Measurements from ENCODE around the gene LHPP. TPM values are rescaled to one million over a fixed set of nuclear protein-coding genes. Genes with fewer than 3 reads are reported as not detected.
"Not testable (repeated sequence)": the region's sequence is repeated elsewhere in the genome, so short reads cannot be mapped to it uniquely, and the experiment has no call there.

LHPP gene
- polyA plus RNA-seq, 6 donors from 2014 or later = 30.5 to 89.2 (median 55.6) TPM

- Mint-ChIP-seq H3K27ac (peak overlapping the region in 5 of 6 donors; percentile 88 to 99 (median 92)), H3K27me3 (no peaks in the 10 kb centered on the region), H3K4me3 (peak overlapping the region; percentile 41 to 89 (median 81)), H3K36me3 (no peaks in the 10 kb centered on the region), H3K4me1 (peaks cover 51 to 97% (median 91%) of the 10 kb centered on the region in 3 donors), H3K9me3 (no peaks in the 10 kb centered on the region)
- no peak for ATAC-seq (ENCODE audit: low read depth in 2 of 2)
- DNase-seq = no peak
Observed at GRCh38 chr10:124547647-124548168, 86.1 kb downstream of the LHPP start.

DNA sequence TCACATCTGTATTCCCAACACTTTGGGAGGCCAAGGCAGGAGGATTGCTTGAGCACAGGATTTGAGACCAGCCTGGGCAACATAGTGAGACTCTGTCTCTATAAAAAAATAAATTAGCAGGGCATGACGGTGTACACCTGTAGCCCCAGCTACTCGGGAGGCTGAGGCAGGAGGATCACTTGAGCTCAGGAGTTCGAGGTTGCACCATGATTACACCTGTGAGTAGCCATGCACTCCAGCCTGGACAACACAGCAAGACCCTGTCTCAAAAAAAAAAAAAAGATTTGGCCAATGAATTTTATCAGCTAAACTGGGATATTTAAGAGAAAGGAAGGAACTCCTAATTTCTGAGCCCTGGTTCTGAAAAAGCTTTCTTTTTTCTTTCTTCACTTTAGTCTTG, 87.5 kb downstream of the LHPP start:
- DNase-seq; ATAC-seq (ENCODE audit: low read depth in 2 of 2); H3K27me3 Mint-ChIP-seq; H3K9me3 Mint-ChIP-seq; H3K36me3 Mint-ChIP-seq: not testable (repeated sequence)
- Mint-ChIP-seq H3K4me1 (peaks cover 53 to 95% (median 86%) of the 10 kb centered on the region in 3 donors), H3K27ac (peak overlapping the region in 5 of 6 donors; percentile 82 to 95 (median 89)), H3K4me3 (peak overlapping the region in 7 of 8 donors; percentile 63 to 89 (median 83))

DNA sequence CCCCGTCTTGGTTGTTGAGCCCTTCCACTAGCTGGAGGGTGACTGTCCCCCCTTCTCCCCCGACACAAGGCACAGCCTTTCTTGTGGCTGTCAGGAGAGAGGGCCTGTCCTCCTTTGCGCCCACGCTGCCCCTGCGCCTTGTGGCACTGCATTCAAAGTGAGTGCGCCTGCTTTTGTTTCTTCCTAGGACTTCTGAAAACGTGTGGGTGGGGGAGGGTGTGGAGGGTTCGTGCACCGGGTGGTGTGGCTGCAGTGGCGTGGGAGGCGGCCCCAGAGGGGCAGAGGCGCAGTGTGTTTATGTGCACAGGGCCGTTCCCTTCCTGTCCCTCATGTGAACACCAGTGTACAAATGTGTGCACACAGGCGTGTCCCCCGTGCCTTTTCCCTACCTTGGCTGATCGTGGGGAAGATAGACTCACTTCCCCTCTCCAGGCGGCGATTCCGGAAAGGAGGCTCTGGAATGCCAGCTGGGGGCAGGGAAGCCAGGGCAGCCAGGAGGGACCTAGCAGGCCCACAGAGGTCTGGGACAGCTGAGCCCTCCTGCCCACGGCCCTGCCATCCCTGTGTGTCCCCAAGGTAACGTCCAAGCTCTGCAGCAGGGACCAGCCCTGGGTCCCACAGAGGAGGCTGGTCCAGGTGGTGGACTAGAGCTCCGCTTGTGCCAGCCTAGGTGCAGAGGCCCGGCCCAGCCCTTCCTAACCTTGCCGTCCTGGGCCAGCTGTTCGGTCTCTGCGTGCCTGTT, 88.8 kb downstream of the LHPP start:
- no peaks in the 10 kb centered on the region for H3K36me3 Mint-ChIP-seq
- H3K4me1 Mint-ChIP-seq = peaks cover 43 to 82% (median 75%) of the 10 kb centered on the region in 3 donors
- peak; percentile 58 to 65 for ATAC-seq (ENCODE audit: low read depth in 2 of 2)
- H3K4me3 Mint-ChIP-seq = peak overlapping the region; percentile 22 to 90 (median 84)
- DNase-seq = peak; percentile 39
- H3K27me3 Mint-ChIP-seq = no peaks in the 10 kb centered on the region
- peak overlapping the region; percentile 67 to 95 (median 90) for H3K27ac Mint-ChIP-seq
- no peaks in the 10 kb centered on the region for H3K9me3 Mint-ChIP-seq

DNA sequence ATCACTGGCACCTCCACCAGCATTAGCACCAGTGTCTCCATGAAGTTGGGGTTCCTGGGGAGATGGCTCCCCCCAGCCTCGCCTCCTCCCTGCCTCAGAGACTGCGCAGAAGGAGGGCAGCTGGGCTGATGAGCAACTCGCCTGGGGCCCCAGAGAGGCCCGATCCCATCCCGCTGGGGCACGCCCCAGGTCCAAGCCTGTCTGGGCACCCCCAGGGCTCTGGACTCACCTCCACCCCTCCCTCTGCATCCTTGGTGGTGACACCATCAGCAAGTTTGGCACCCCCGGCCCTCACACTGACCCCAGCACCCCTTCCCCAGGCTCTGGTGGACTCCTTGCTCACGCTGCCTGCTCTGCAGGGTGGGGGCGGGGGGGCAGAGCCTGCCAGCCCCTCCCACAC, 89.5 kb downstream of the LHPP start:
- Mint-ChIP-seq H3K27me3 (no peaks in the 10 kb centered on the region), H3K4me3 (peak overlapping the region in 5 of 8 donors; percentile 53 to 89 (median 71)), H3K27ac (peak overlapping the region in 5 of 6 donors; percentile 39 to 95 (median 88)), H3K36me3 (no peaks in the 10 kb centered on the region), H3K9me3 (no peaks in the 10 kb centered on the region), H3K4me1 (peaks cover 39 to 76% (median 70%) of the 10 kb centered on the region in 3 donors)
- no peak for DNase-seq
- ATAC-seq (ENCODE audit: low read depth in 2 of 2) = no peak

GRCh38 chr10:124551755-124552154, 90.1 kb downstream of the LHPP start:
- Mint-ChIP-seq H3K36me3 (no peaks in the 10 kb centered on the region), H3K4me1 (peaks cover 36 to 69% (median 66%) of the 10 kb centered on the region in 3 donors), H3K4me3 (peak overlapping the region in 2 of 8 donors; percentile 53 to 57), H3K27me3 (no peaks in the 10 kb centered on the region), H3K27ac (peak overlapping the region in 3 of 6 donors; percentile 80 to 95 (median 84)), H3K9me3 (no peaks in the 10 kb centered on the region)
- DNase-seq (no peak), ATAC-seq (ENCODE audit: low read depth in 2 of 2) (no peak)

DNA sequence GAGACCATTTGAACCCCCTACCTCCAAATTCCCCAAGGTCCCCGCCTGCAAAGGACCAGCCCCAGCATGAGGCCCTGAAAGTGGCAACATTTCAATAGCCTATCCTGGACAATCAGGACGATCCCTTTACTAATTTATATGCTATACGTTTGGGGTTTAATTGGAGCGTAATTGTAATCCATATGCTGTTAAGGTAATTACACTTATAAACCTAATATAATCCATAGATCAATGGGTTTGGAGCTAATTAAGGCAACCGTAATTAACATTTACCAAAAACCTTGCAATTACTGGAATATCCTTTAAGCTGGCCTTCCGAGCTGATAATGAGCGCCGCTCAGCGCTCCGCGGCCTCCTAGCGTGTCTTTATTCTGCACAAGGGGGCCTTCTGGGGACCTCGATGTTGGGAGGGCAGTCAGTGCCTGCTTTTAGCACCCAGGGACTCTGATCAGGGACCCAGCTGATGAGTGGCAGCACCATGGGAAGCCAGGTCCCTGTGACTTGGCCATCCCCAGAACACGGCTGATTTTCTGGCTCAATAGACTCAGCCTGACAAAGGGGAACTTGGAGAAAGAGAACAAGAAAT, 91.2 kb downstream of the LHPP start:
- no peaks in the 10 kb centered on the region for H3K9me3 Mint-ChIP-seq
- DNase-seq (no peak), ATAC-seq (ENCODE audit: low read depth in 2 of 2) (no peak)
- peak overlapping the region in 5 of 6 donors; percentile 10 to 95 (median 69) for H3K27ac Mint-ChIP-seq
- no peaks in the 10 kb centered on the region for H3K27me3 Mint-ChIP-seq
- H3K4me1 Mint-ChIP-seq = peaks cover 28 to 68% (median 64%) of the 10 kb centered on the region in 3 donors
- peak overlapping the region in 3 of 8 donors; percentile 20 to 53 (median 29) for H3K4me3 Mint-ChIP-seq
- no peaks in the 10 kb centered on the region for H3K36me3 Mint-ChIP-seq

- ATAC-seq (ENCODE audit: low read depth in 2 of 2) (no peak), DNase-seq (no peak)
- Mint-ChIP-seq H3K27ac (peak overlapping the region in 2 of 6 donors; percentile 14 to 29), H3K27me3 (no peaks in the 10 kb centered on the region), H3K4me3 (no peak overlapping the region), H3K9me3 (no peaks in the 10 kb centered on the region), H3K36me3 (no peaks in the 10 kb centered on the region), H3K4me1 (peaks cover 25 to 59% (median 55%) of the 10 kb centered on the region in 3 donors)
Observed at GRCh38 chr10:124554085-124554858, 92.6 kb downstream of the LHPP start.

- Mint-ChIP-seq H3K4me1 (peaks cover 17 to 48% (median 44%) of the 10 kb centered on the region in 3 donors), H3K36me3 (peaks cover 0 to 9% of the 10 kb centered on the region in 2 donors), H3K9me3 (peaks cover 0 to 11% (median 6%) of the 10 kb centered on the region in 7 donors), H3K27me3 (no peaks in the 10 kb centered on the region), H3K27ac (no peak overlapping the region), H3K4me3 (no peak overlapping the region)
- ATAC-seq (ENCODE audit: low read depth in 2 of 2) (no peak), DNase-seq (no peak)
Observed at GRCh38 chr10:124557167-124557566, 95.5 kb downstream of the LHPP start.

GRCh38 chr10:124557648-124558338, 96.2 kb downstream of the LHPP start:
- Mint-ChIP-seq H3K27ac (peak overlapping the region in 1 of 6 donors; percentile 49), H3K27me3 (no peaks in the 10 kb centered on the region), H3K4me1 (peaks cover 14 to 44% (median 41%) of the 10 kb centered on the region in 3 donors), H3K4me3 (peak overlapping the region in 1 of 8 donors; percentile 20), H3K9me3 (peaks cover 0 to 12% (median 6%) of the 10 kb centered on the region in 7 donors), H3K36me3 (peaks cover 0 to 9% of the 10 kb centered on the region in 2 donors)
- no peak for ATAC-seq (ENCODE audit: low read depth in 2 of 2)
- no peak for DNase-seq

DNA sequence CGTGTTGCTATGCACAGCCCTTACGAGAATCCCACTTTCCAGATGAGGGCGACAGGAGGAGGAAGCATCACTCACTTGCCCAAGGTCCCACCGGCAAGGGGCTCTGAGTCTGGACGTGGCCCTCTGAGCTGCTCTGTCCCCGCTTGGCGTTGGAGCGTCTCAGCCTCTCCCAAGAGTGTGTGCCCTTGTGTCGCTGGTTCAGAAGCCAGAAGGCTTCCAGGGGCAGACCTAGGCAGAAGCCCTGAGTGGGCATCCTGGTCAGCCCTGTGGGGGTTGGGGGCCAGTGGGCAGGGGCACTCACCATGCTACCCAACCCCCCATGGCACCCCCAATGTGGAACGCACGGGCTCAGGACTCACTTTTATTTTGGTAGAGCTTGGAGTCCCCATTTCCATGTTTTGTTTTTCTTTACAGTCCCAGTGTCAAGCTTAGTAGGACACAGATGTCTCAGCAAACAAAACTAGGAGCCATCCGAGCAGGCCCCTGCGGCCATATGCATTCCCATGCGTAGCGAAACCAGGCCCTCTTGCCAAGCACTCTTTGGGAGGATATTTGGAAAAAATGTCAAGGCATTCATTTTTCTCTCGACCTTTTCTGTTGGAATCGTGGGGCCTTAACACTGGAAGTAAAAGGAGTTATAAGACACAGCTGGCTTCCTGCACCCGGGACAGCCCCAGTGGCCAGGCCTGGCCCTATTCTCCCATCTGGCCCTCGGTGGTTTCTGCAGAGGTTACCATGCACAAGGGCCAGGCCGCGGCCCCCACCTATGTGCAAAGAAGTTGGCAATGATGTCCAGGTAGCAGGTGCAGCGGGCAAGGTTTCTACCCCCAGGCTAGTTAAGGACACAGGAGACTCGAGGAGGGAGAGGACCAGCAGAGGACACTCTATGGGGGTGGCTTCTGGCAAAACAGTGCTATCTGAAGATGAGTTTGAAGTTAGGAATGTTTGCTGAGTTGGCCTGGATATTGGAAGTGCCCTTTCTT, 97.0 kb downstream of the LHPP start:
- DNase-seq = no peak
- no peak for ATAC-seq (ENCODE audit: low read depth in 2 of 2)
- Mint-ChIP-seq H3K27me3 (no peaks in the 10 kb centered on the region), H3K9me3 (peaks cover 0 to 13% (median 6%) of the 10 kb centered on the region in 7 donors), H3K27ac (no peak overlapping the region), H3K4me3 (no peak overlapping the region), H3K36me3 (peaks cover 0 to 9% of the 10 kb centered on the region in 2 donors), H3K4me1 (peaks cover 14 to 46% (median 35%) of the 10 kb centered on the region in 3 donors)

DNA sequence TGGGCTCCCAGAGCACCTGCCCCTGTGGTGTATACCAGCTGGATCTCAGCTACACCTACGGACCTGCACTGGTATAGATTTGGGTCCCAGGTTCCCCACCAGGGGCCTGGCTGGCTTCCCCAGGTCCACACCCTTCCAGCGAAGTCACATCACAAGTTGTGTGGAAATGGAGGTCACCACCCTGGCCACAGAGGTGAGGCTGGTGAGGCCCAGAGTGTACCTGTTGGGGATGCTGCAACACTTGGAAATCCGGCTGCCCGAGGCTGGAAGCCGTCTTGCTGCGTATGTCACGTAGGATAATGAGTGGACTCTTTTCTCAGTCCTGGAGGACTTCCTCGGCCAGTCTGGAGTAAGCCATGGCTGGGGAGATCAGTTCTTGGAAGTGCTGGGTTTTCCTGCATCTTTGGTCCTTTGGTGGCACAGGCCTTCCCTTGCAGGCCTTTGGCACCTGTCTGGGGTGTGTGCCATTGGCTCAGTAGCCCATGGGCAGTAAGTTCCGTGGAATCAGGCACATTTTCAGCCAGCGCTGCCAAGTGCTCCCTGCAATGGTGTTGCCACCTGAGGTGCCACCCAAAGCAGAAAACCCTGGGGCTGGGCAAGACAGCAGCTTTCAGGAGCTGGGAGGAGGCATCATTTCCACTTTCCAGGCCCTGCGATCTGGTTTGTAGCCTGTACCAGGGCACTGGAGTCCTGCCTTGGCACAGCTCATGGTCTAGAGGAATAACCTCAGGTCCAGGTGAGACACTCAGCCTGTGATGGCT, 97.9 kb downstream of the LHPP start:
- no peak overlapping the region for H3K27ac Mint-ChIP-seq
- ATAC-seq (ENCODE audit: low read depth in 2 of 2) = no peak
- H3K4me3 Mint-ChIP-seq = no peak overlapping the region
- H3K36me3 Mint-ChIP-seq = peaks cover 0 to 9% of the 10 kb centered on the region in 2 donors
- H3K9me3 Mint-ChIP-seq = peaks cover 0 to 13% (median 6%) of the 10 kb centered on the region in 7 donors
- no peaks in the 10 kb centered on the region for H3K27me3 Mint-ChIP-seq
- no peak for DNase-seq
- peaks cover 11 to 50% (median 35%) of the 10 kb centered on the region in 3 donors for H3K4me1 Mint-ChIP-seq
